ENCODE data around the gene HOXD8. TPM values are rescaled to one million over a fixed set of nuclear protein-coding genes. Genes with fewer than 3 reads are reported as not detected.

HOXD8 gene
- total RNA-seq, 1 donor from 2014 or later = not detected

DNA sequence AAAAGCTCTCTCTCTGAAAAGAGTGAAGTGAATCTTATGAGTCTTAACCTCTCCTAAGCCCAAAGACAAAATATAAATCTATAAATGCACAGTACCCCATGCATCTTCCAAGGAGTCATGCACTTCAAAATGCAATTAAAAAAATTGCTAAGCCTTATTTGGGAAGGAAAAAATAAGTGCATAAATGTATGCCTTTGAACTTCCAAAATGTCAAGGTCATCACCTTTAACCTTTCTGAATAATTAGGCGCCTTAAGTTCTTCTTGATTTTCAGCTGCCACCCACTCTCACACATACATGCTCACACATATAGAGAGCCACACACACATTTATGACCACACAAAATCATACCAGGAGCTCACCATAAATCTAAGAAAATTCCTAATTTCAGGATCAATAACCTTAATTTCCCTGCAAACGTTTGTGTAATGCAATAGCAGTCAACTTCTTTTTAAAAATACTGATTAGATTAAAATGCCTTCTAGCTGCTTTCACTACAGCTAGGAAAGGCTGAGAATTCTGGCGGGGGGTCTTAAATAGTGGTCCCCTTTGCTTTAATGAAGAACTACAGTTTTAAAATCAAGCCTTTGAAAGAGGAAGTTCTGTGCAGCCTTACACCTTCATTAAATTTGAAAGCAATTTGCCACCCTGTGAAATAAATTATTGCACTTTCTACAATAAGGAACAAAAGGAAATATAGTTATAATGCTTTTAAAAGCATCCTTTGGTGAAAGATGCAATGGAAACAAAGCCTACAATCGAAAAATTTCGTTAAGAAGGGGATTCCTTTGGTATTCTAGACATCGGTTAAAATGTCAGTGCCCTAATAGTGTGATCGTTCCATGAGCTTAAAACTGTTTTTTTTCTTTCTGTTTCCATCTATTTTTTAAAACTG, 18.8 kb upstream of the HOXD8 start:
- H3K9ac ChIP-seq = no peak overlapping the region
- H3K4me3 ChIP-seq = no peak overlapping the region
- no peak overlapping the region for H3K27ac ChIP-seq
- H3K4me3 Mint-ChIP-seq = no peak overlapping the region
- H3K79me2 ChIP-seq (ENCODE audit: low read depth) = no peaks in the 10 kb centered on the region
- H2AFZ ChIP-seq (replicated peaks) = no peak overlapping the region
- no peak for DNase-seq (ENCODE audit: low spot score)
- no peaks in the 10 kb centered on the region for H3K4me1 ChIP-seq
- no peak overlapping the region for H3K4me2 ChIP-seq
- peaks cover 85% of the 10 kb centered on the region for H3K27me3 Mint-ChIP-seq (ENCODE audit: insufficient read depth, low read depth)
- H3K27ac Mint-ChIP-seq = no peak overlapping the region
- no peaks in the 10 kb centered on the region for H3K9me3 ChIP-seq (ENCODE audit: low read depth)
- H3K4me1 Mint-ChIP-seq = peaks cover 11% of the 10 kb centered on the region
- H3K36me3 Mint-ChIP-seq = no peaks in the 10 kb centered on the region
- peaks cover 100% of the 10 kb centered on the region for H3K27me3 ChIP-seq
- TF ChIP-seq EZH2phosphoT487 (IDR thresholded peaks at IDR 0.05) (no peak), EZH2 (IDR thresholded peaks at IDR 0.05) (no peak)
- TF ChIP-seq, protein P1, sequence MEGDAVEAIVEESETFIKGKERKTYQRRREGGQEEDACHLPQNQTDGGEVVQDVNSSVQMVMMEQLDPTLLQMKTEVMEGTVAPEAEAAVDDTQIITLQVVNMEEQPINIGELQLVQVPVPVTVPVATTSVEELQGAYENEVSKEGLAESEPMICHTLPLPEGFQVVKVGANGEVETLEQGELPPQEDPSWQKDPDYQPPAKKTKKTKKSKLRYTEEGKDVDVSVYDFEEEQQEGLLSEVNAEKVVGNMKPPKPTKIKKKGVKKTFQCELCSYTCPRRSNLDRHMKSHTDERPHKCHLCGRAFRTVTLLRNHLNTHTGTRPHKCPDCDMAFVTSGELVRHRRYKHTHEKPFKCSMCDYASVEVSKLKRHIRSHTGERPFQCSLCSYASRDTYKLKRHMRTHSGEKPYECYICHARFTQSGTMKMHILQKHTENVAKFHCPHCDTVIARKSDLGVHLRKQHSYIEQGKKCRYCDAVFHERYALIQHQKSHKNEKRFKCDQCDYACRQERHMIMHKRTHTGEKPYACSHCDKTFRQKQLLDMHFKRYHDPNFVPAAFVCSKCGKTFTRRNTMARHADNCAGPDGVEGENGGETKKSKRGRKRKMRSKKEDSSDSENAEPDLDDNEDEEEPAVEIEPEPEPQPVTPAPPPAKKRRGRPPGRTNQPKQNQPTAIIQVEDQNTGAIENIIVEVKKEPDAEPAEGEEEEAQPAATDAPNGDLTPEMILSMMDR (IDR thresholded peaks at IDR 0.05) = no peak
- no peaks in the 10 kb centered on the region for H3K36me3 ChIP-seq
- H3F3A ChIP-seq (ENCODE audit: low read depth) = no peaks in the 10 kb centered on the region
- peaks cover 96% of the 10 kb centered on the region for H4K20me1 ChIP-seq (ENCODE audit: low read depth)
- peaks cover 10% of the 10 kb centered on the region for H3K9me3 Mint-ChIP-seq

DNA sequence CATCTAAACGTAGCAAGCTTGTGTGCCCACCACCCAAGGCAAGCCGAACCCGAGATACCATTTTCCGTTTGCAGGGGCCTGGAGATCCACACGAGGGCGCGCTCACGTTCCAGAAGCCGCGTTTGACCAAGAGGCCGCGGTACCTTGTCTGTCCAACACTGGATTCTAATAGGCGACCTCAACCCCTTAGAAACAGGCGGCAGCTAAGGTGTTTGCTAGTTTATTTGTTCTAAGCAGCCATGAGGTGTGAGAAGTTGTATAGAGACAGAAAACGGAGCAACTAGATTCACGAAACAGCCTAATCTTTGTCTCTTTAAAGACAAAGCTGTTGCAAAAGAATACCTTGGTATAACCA, 18.2 kb upstream of the HOXD8 start:
- peaks cover 100% of the 10 kb centered on the region for H3K27me3 ChIP-seq
- no peaks in the 10 kb centered on the region for H3K36me3 Mint-ChIP-seq
- no peaks in the 10 kb centered on the region for H3F3A ChIP-seq (ENCODE audit: low read depth)
- no peaks in the 10 kb centered on the region for H3K36me3 ChIP-seq
- H3K27ac Mint-ChIP-seq = no peak overlapping the region
- H3K27me3 Mint-ChIP-seq (ENCODE audit: insufficient read depth, low read depth) = peaks cover 85% of the 10 kb centered on the region
- H3K4me3 Mint-ChIP-seq = no peak overlapping the region
- H4K20me1 ChIP-seq (ENCODE audit: low read depth) = peaks cover 96% of the 10 kb centered on the region
- H3K9ac ChIP-seq = no peak overlapping the region
- H3K9me3 Mint-ChIP-seq = peaks cover 11% of the 10 kb centered on the region
- H3K9me3 ChIP-seq (ENCODE audit: low read depth) = no peaks in the 10 kb centered on the region
- DNase-seq (ENCODE audit: low spot score) = peak; percentile 88
- no peak overlapping the region for H2AFZ ChIP-seq (replicated peaks)
- TF ChIP-seq EZH2phosphoT487 (IDR thresholded peaks at IDR 0.05) = peak; percentile 87
- TF ChIP-seq, protein P1 (IDR thresholded peaks at IDR 0.05) = peak; percentile 86
- TF ChIP-seq EZH2 (IDR thresholded peaks at IDR 0.05) = peak; percentile 89
- H3K79me2 ChIP-seq (ENCODE audit: low read depth) = no peaks in the 10 kb centered on the region
- no peaks in the 10 kb centered on the region for H3K4me1 ChIP-seq
- no peak overlapping the region for H3K4me2 ChIP-seq
- H3K4me1 Mint-ChIP-seq = peaks cover 9% of the 10 kb centered on the region
- H3K4me3 ChIP-seq = no peak overlapping the region
- H3K27ac ChIP-seq = no peak overlapping the region

DNA sequence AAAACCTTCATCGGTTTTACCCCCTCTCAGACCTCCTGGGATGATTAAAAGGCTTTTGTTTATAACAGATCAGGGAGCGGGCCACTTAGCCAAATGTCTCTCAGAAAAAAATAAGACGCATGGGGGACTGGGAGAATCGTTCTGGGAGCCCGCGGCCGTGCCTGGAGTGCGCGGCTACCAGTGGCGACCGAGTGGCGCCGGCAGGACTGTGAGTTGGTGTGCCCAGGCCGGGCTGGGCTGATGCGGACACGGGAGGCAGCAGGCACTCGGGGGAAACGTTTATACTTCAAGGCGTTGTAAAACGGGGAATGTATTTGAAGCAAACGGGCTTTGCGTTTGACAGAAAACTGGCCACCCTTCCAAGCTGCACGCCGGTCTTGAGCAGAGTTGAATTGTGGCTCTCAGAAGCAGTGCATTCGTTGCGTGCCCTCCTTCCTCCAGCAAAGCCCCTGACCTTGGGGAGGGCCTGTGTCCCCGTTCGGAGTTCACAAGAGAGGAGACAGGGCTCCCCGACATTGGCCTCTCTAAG, 17.6 kb upstream of the HOXD8 start:
- no peaks in the 10 kb centered on the region for H3K79me2 ChIP-seq (ENCODE audit: low read depth)
- H3K9me3 ChIP-seq (ENCODE audit: low read depth) = no peaks in the 10 kb centered on the region
- H3K36me3 ChIP-seq = no peaks in the 10 kb centered on the region
- no peak overlapping the region for H2AFZ ChIP-seq (replicated peaks)
- peaks cover 100% of the 10 kb centered on the region for H3K27me3 ChIP-seq
- Mint-ChIP-seq H3K36me3 (peaks cover 3% of the 10 kb centered on the region), H3K4me1 (peaks cover 8% of the 10 kb centered on the region), H3K9me3 (peaks cover 18% of the 10 kb centered on the region), H3K27ac (no peak overlapping the region), H3K4me3 (no peak overlapping the region), H3K27me3 (ENCODE audit: insufficient read depth, low read depth) (peaks cover 89% of the 10 kb centered on the region)
- no peak overlapping the region for H3K27ac ChIP-seq
- H3F3A ChIP-seq (ENCODE audit: low read depth) = no peaks in the 10 kb centered on the region
- H3K4me1 ChIP-seq = no peaks in the 10 kb centered on the region
- peaks cover 96% of the 10 kb centered on the region for H4K20me1 ChIP-seq (ENCODE audit: low read depth)
- TF ChIP-seq, protein P1 (IDR thresholded peaks at IDR 0.05) = no peak
- TF ChIP-seq EZH2phosphoT487 (IDR thresholded peaks at IDR 0.05) = peak; percentile 78
- peak; percentile 43 for TF ChIP-seq EZH2 (IDR thresholded peaks at IDR 0.05)
- no peak overlapping the region for H3K9ac ChIP-seq
- no peak overlapping the region for H3K4me2 ChIP-seq
- H3K4me3 ChIP-seq = no peak overlapping the region
- no peak for DNase-seq (ENCODE audit: low spot score)

Measured in neural progenitor cell (in vitro differentiated cells).